ENCODE data around the gene NUDT14. TPM values are rescaled to one million over a fixed set of nuclear protein-coding genes. Genes with fewer than 3 reads are reported as not detected.

NUDT14 gene
- total and polyA plus RNA-seq, 2 of the 4 experiments (the other 2 are of a cell fraction), result 5.6 to 9.3 TPM

DNA sequence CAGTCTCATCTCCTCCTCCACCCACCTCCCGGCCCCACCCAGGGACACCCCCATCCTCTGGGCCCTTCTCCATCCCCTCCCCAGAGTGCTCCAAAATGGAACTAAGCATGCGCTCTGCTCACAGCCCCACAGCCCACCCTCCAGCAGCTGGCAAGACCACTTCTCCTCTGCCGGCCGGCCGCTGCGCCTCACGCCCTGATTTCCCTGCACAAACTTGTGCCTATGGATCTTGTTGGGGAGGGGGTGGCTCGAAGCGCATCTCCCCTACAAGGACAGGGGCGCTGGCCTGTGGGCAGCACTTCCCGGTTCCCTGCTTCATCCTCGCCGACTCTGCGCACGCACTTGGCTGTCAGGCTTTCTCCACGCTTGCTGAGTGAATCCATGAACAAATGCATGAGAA lies 19.5 kb upstream of the NUDT14 start:
- ChIA-PET POLR2A (ENCODE audit: unreplicated experiment) (no interaction called here), CTCF (interaction anchor here (0.6 to 1.3 kb wide), 2 partner anchors 70 to 151 kb away, joined by 3 to 6 read pairs; no protein-coding TSS in a partner anchor)
- H3K27ac ChIP-seq (ENCODE audit: insufficient read depth, low read length), result no peak overlapping the region
- H2BK20ac ChIP-seq (ENCODE audit: low read depth, low read length), result no peak overlapping the region
- no peak overlapping the region for H4K91ac ChIP-seq (ENCODE audit: insufficient read depth, low read depth, low read length)
- peaks cover 29% of the 10 kb centered on the region for H3K27me3 ChIP-seq (ENCODE audit: control insufficient read depth, insufficient read depth, low read length)
- in situ Hi-C loops (cut with MboI; ENCODE audit: low sequenced_read_pairs), result loop anchor here (5.0 kb wide), 1 partner anchor 82 kb away; no protein-coding TSS in a partner anchor
- no peak overlapping the region for H3K14ac ChIP-seq (replicated peaks; ENCODE audit: low read depth, low read length)
- H3K4me2 ChIP-seq (ENCODE audit: low read depth, low read length), result no peak overlapping the region
- H2AFZ ChIP-seq (replicated peaks; ENCODE audit: low read length, poor library complexity), result no peak overlapping the region
- peaks cover 9% of the 10 kb centered on the region for H4K20me1 ChIP-seq (ENCODE audit: insufficient read depth, low read length)
- H3K4me1 ChIP-seq (ENCODE audit: control insufficient read depth, insufficient read depth, low read length), result peaks cover 3% of the 10 kb centered on the region; the same call in 1 of the 2 replicates
- no peak overlapping the region for H3K4ac ChIP-seq (ENCODE audit: low read depth, low read length)
- intact Hi-C loops (cut with micrococcal nuclease), result no loop called here
- no peak overlapping the region for H3K23ac ChIP-seq (ENCODE audit: low read depth, low read length)
- no peaks in the 10 kb centered on the region for H3K9me3 ChIP-seq (ENCODE audit: control insufficient read depth, insufficient read depth, low read length)
- H2AK5ac ChIP-seq (ENCODE audit: low read depth, low read length), result no peak overlapping the region
- H4K5ac ChIP-seq (ENCODE audit: low read depth, low read length), result no peak overlapping the region
- no peaks in the 10 kb centered on the region for H3K9me1 ChIP-seq (ENCODE audit: insufficient read depth, low read length)
- no peak overlapping the region for H3K56ac ChIP-seq (ENCODE audit: extremely low read depth, insufficient read depth, low read length)
- H2BK120ac ChIP-seq (ENCODE audit: low read depth, low read length), result no peak overlapping the region
- no TSS peak for BruUV-seq (replicated peaks)
- no peak overlapping the region for H4K8ac ChIP-seq (ENCODE audit: low read depth in 2 of 2, low read length in 2 of 2)
- H3K79me1 ChIP-seq (ENCODE audit: low read depth in 1 of 2, low read length in 2 of 2), result no peaks in the 10 kb centered on the region
- WGBS, 2 experiments (ENCODE audit: extremely low coverage in 2 of 2, insufficient read length in 1 of 2), result 100% methylated on average over 1 of the region's 16 CpGs; no CpG with 5 or more reads in 1 of the 2 experiments
- H3K9ac ChIP-seq (ENCODE audit: low read depth, low read length), result no peak overlapping the region
- no peak overlapping the region for H3K18ac ChIP-seq (ENCODE audit: low read depth, low read length)
- no peak overlapping the region for H2AK9ac ChIP-seq (replicated peaks; ENCODE audit: low read depth, low read length, poor library complexity)
- TF ChIP-seq RFX5 (IDR thresholded peaks at IDR 0.05; ENCODE audit: low read depth, low read length) (no peak), CHD1 (IDR thresholded peaks at IDR 0.05; ENCODE audit: low read depth, low read length) (no peak), MAZ (IDR thresholded peaks at IDR 0.05; ENCODE audit: borderline replicate concordance, low read depth, low read length) (no peak), RAD21 (IDR thresholded peaks at IDR 0.05; ENCODE audit: low read length) (no peak), MAFK (IDR thresholded peaks at IDR 0.05; ENCODE audit: low read depth, low read length) (no peak), RCOR1 (IDR thresholded peaks at IDR 0.05; ENCODE audit: insufficient replicate concordance, low read length) (no peak), CEBPB (IDR thresholded peaks at IDR 0.05; ENCODE audit: low read depth, low read length) (no peak)
- TF ChIP-seq, protein P1, sequence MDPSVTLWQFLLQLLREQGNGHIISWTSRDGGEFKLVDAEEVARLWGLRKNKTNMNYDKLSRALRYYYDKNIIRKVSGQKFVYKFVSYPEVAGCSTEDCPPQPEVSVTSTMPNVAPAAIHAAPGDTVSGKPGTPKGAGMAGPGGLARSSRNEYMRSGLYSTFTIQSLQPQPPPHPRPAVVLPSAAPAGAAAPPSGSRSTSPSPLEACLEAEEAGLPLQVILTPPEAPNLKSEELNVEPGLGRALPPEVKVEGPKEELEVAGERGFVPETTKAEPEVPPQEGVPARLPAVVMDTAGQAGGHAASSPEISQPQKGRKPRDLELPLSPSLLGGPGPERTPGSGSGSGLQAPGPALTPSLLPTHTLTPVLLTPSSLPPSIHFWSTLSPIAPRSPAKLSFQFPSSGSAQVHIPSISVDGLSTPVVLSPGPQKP (IDR thresholded peaks at IDR 0.05; ENCODE audit: borderline replicate concordance, low read depth, low read length), result no peak
- TF ChIP-seq, protein P2, sequence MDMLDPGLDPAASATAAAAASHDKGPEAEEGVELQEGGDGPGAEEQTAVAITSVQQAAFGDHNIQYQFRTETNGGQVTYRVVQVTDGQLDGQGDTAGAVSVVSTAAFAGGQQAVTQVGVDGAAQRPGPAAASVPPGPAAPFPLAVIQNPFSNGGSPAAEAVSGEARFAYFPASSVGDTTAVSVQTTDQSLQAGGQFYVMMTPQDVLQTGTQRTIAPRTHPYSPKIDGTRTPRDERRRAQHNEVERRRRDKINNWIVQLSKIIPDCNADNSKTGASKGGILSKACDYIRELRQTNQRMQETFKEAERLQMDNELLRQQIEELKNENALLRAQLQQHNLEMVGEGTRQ (IDR thresholded peaks at IDR 0.05; ENCODE audit: low read depth, low read length), result no peak
- no peak overlapping the region for H2BK5ac ChIP-seq (ENCODE audit: low read depth, low read length, poor library complexity, severe bottlenecking)
- H2BK15ac ChIP-seq (ENCODE audit: low read depth, low read length), result no peak overlapping the region
- dilution Hi-C loops (cut with HindIII; ENCODE audit: low sequenced_read_pairs, unreplicated experiment), result no loop called here
- ATAC-seq (ENCODE audit: low read depth) (no peak), DNase-seq (no peak)
- no peak overlapping the region for H3K4me3 ChIP-seq (ENCODE audit: insufficient read depth, low read depth, low read length)
- H3K36me3 ChIP-seq (ENCODE audit: control insufficient read depth, insufficient read depth, low read length), result no peaks in the 10 kb centered on the region
